Hepatocyte (in vitro differentiated cells): Measurements from ENCODE around the gene DCTN2.
"Not testable (repeated sequence)": the region's sequence is repeated elsewhere in the genome, so short reads cannot be mapped to it uniquely, and the experiment has no call there.

Experiments used
- CTCF ChIP-seq: fragments of 200-600 bp; sonication (generic); IDR thresholded peaks from 2 replicates; pipeline ENCODE4 v1.5.1; 2016; ENCODE audit warnings: antibody characterized with exemption, mild to moderate bottlenecking; ENCODE audit not compliant: poor library complexity
- EZH2 ChIP-seq: fragments of 200-600 bp; sonication (generic); IDR thresholded peaks from 2 replicates; pipeline ENCODE4 v1.6.1; 2016; ENCODE audit warnings: antibody characterized with exemption, mild to moderate bottlenecking, borderline replicate concordance
- EZH2phosphoT487 ChIP-seq: fragments of 200-600 bp; sonication (generic); IDR thresholded peaks from one replicate; pipeline ENCODE4 v1.6.1; 2018; ENCODE audit warnings: antibody characterized with exemption, mild to moderate bottlenecking, low read depth, moderate library complexity; ENCODE audit not compliant: unreplicated experiment, severe bottlenecking

DNA sequence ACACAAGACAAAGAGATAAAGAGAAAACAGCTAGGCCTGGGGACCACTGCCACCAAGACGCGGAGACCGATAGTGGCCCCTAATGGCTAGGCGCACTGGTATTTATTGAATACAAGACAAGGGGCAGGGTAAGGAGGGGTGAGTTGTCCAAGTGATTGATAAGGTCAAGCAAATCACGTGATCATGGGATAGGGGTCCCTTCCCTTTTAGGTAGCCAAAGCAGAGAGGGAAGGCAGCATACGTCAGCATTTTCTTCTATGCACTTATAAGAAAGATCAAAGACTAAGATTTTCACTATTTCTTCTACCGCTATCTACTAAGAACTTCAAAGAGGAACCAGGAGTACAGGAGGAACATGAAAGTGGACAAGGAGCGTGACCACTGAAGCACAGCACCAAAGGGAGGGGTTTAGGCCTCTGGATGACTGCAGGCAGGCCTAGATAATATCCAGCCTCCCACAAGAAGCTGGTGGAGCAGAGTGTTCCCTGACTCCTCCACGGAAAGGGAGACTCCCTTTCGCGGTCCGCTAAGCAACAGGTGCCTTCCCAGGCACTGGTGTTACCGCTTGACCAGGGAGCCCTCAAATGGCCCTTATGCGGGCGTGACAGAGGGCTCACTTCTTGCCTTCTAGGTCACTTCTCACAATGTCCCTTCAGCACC lies 42.1 kb upstream of the DCTN2 start:
- TF ChIP-seq CTCF, EZH2, EZH2phosphoT487: not testable (repeated sequence)
